HL-60 (cell line): ENCODE measurements around the gene UXS1.

Experiments used
- TF ChIP-seq, protein P1 (sequence below): IDR thresholded peaks from one replicate; pipeline ENCODE4 v1.5.1; 2011; ENCODE audit warnings: low read length, control low read depth, inconsistent platforms; ENCODE audit not compliant: insufficient read depth
- TF ChIP-seq, protein P2 (sequence below): IDR thresholded peaks from 2 replicates; pipeline ENCODE4 v1.6.1; 2012; ENCODE audit warnings: low read depth; ENCODE audit not compliant: insufficient replicate concordance

DNA sequence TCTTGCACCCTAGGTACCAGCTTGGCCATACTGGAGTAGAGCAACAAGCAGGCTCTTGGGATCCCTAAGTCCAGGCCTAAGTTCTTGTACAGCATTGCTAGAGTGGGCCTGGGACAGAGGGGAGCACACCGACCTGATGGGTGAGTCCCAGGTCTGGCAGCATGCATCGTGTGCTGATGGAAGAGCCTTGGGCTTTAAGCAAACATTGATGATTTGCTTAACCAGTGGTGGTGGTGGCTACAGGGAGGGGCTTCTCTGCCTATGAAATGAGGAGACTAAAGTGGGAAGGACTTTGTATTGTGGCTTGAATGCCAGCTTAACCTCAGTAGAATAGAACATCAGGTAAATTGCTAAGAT lies 39.2 kb upstream of the UXS1 start:
- TF ChIP-seq, protein P1, sequence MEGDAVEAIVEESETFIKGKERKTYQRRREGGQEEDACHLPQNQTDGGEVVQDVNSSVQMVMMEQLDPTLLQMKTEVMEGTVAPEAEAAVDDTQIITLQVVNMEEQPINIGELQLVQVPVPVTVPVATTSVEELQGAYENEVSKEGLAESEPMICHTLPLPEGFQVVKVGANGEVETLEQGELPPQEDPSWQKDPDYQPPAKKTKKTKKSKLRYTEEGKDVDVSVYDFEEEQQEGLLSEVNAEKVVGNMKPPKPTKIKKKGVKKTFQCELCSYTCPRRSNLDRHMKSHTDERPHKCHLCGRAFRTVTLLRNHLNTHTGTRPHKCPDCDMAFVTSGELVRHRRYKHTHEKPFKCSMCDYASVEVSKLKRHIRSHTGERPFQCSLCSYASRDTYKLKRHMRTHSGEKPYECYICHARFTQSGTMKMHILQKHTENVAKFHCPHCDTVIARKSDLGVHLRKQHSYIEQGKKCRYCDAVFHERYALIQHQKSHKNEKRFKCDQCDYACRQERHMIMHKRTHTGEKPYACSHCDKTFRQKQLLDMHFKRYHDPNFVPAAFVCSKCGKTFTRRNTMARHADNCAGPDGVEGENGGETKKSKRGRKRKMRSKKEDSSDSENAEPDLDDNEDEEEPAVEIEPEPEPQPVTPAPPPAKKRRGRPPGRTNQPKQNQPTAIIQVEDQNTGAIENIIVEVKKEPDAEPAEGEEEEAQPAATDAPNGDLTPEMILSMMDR = no peak
- TF ChIP-seq, protein P2, sequence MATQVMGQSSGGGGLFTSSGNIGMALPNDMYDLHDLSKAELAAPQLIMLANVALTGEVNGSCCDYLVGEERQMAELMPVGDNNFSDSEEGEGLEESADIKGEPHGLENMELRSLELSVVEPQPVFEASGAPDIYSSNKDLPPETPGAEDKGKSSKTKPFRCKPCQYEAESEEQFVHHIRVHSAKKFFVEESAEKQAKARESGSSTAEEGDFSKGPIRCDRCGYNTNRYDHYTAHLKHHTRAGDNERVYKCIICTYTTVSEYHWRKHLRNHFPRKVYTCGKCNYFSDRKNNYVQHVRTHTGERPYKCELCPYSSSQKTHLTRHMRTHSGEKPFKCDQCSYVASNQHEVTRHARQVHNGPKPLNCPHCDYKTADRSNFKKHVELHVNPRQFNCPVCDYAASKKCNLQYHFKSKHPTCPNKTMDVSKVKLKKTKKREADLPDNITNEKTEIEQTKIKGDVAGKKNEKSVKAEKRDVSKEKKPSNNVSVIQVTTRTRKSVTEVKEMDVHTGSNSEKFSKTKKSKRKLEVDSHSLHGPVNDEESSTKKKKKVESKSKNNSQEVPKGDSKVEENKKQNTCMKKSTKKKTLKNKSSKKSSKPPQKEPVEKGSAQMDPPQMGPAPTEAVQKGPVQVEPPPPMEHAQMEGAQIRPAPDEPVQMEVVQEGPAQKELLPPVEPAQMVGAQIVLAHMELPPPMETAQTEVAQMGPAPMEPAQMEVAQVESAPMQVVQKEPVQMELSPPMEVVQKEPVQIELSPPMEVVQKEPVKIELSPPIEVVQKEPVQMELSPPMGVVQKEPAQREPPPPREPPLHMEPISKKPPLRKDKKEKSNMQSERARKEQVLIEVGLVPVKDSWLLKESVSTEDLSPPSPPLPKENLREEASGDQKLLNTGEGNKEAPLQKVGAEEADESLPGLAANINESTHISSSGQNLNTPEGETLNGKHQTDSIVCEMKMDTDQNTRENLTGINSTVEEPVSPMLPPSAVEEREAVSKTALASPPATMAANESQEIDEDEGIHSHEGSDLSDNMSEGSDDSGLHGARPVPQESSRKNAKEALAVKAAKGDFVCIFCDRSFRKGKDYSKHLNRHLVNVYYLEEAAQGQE = no peak
